Natural killer cell (primary cell): ENCODE results near the gene PICK1. TPM values are rescaled to one million over a fixed set of nuclear protein-coding genes. Genes with fewer than 3 reads are reported as not detected.

ENCODE experiments used
- ATAC-seq, 3 donors: fragments of 150-1000 bp in 2 of 3; fragments of 200-7000 bp in 1 of 3; cut with Tn5 transposase; 1 replicate in 1 of 3; 2 replicates in 2 of 3; pipeline ENCODE4 v1.10.0; 2021; ENCODE audit warnings: mild to moderate bottlenecking in 2 of 3, moderate library complexity in 2 of 3
- DNase-seq, 2 donors: peaks; one replicate each; pipeline versions ENCODE4 v3.0.0 to v3.0.0-alpha.2; 2013 to 2021; ENCODE audit warnings: mixed read lengths in 1 of 2
- H3K27ac ChIP-seq: one replicate; pipeline ENCODE4 v1.5.1; 2013; ENCODE audit warnings: mild to moderate bottlenecking, low read length
- H3K27me3 ChIP-seq: one replicate; pipeline ENCODE4 v1.6.1; 2013; ENCODE audit warnings: low read length; ENCODE audit not compliant: control insufficient read depth, insufficient read depth
- H3K36me3 ChIP-seq: one replicate; pipeline ENCODE4 v1.6.1; 2013; ENCODE audit warnings: low read length; ENCODE audit not compliant: control insufficient read depth, insufficient read depth
- H3K4me1 ChIP-seq: one replicate; pipeline ENCODE4 v1.6.1; 2013; ENCODE audit warnings: low read length; ENCODE audit not compliant: control insufficient read depth, insufficient read depth
- H3K4me3 ChIP-seq: one replicate; pipeline ENCODE4 v1.5.1; 2013; ENCODE audit warnings: low read length
- H3K9me3 ChIP-seq: one replicate; pipeline ENCODE4 v1.6.1; 2013; ENCODE audit warnings: low read length; ENCODE audit not compliant: control insufficient read depth, insufficient read depth
- H3K27ac Mint-ChIP-seq, 2 donors: one replicate each; pipeline ENCODE4 v1.8.0; 2022; ENCODE audit warnings: mild to moderate bottlenecking in 2 of 2, mixed read lengths in 2 of 2, moderate library complexity in 1 of 2
- H3K27me3 Mint-ChIP-seq, 2 donors: one replicate each; pipeline ENCODE4 v1.8.0; 2022; ENCODE audit warnings: low read depth in 2 of 2, mixed read lengths in 2 of 2
- H3K36me3 Mint-ChIP-seq: one replicate; pipeline ENCODE4 v1.8.0; 2022; ENCODE audit warnings: mixed read lengths
- H3K4me1 Mint-ChIP-seq, 2 donors: one replicate each; pipeline ENCODE4 v1.8.0; 2022; ENCODE audit warnings: mixed read lengths in 2 of 2
- H3K4me3 Mint-ChIP-seq: one replicate; pipeline ENCODE4 v1.8.0; 2022; ENCODE audit warnings: mild to moderate bottlenecking, moderate library complexity, mixed read lengths
- H3K9me3 Mint-ChIP-seq, 2 donors: one replicate each; pipeline ENCODE4 v1.8.0; 2022; ENCODE audit warnings: mixed read lengths in 2 of 2
- CTCF ChIP-seq: fragments of 200-600 bp; IDR thresholded peaks from one replicate; pipeline ENCODE4 v1.8.0; 2022; ENCODE audit warnings: antibody characterized with exemption
- WGBS: methylation state at CpG from one replicate; pipeline ENCODE4 v1.1.7; 2013; ENCODE audit warnings: missing lambda C conversion rate; ENCODE audit not compliant: insufficient coverage; 5-methylcytosine and 5-hydroxymethylcytosine counted together
- intact Hi-C: fragments of 100-400 bp; cut with micrococcal nuclease; formaldehyde crosslinking; loops from one replicate; pipeline ENCODE4 v1.14.2; 2022
- total RNA-seq, 4 donors: library from RNA; stranded (reverse); fragments of 120-200 nt in 1 of 4; gene quantifications; one replicate each; pipeline versions ENCODE4 v1.2.3 to v1.2.4, GENCODE V29; 2013 to 2022

The PICK1 gene
- total RNA-seq, 3 donors from 2014 or later (not counting 1 experiment from before 2014, with no cell fraction given) = 28.4 to 30.9 (median 29.9) TPM

- H3K27ac ChIP-seq = no peak overlapping the region
- H3K4me3 ChIP-seq = no peak overlapping the region
- intact Hi-C loops = no loop called here
- peaks cover 0 to 2% of the 10 kb centered on the region in 2 donors for H3K27me3 Mint-ChIP-seq
- peaks cover 11 to 29% of the 10 kb centered on the region in 2 donors for H3K4me1 Mint-ChIP-seq
- no peaks in the 10 kb centered on the region for H3K36me3 Mint-ChIP-seq
- DNase-seq (no peak), ATAC-seq (no peak)
- H3K9me3 Mint-ChIP-seq = no peaks in the 10 kb centered on the region
- H3K27ac Mint-ChIP-seq = no peak overlapping the region
- TF ChIP-seq CTCF = no peak
- no peaks in the 10 kb centered on the region for H3K9me3 ChIP-seq
- WGBS = 85% methylated on average over 5 of the region's 5 CpGs
- peaks cover 37% of the 10 kb centered on the region for H3K4me1 ChIP-seq
- H3K4me3 Mint-ChIP-seq = no peak overlapping the region
- H3K36me3 ChIP-seq = no peaks in the 10 kb centered on the region
- no peaks in the 10 kb centered on the region for H3K27me3 ChIP-seq
Measured at GRCh38 chr22:38029901-38030300, 27.3 kb upstream of the PICK1 start.

- Histone ChIP-seq H3K4me3 (no peak overlapping the region), H3K9me3 (no peaks in the 10 kb centered on the region), H3K4me1 (peaks cover 37% of the 10 kb centered on the region), H3K27ac (no peak overlapping the region), H3K36me3 (no peaks in the 10 kb centered on the region), H3K27me3 (no peaks in the 10 kb centered on the region)
- Mint-ChIP-seq H3K4me1 (peaks cover 11 to 29% of the 10 kb centered on the region in 2 donors), H3K27ac (no peak overlapping the region), H3K4me3 (no peak overlapping the region), H3K36me3 (no peaks in the 10 kb centered on the region), H3K9me3 (no peaks in the 10 kb centered on the region), H3K27me3 (peaks cover 0 to 2% of the 10 kb centered on the region in 2 donors)
- ATAC-seq = no peak
- TF ChIP-seq CTCF = no peak
- DNase-seq = no peak
- intact Hi-C loops = no loop called here
- 91% methylated on average over 14 of the region's 16 CpGs for WGBS
Measured at GRCh38 chr22:38030311-38031133, 26.7 kb upstream of the PICK1 start.

GRCh38 chr22:38031491-38031890 lies 25.7 kb upstream of the PICK1 start:
- Histone ChIP-seq H3K27me3 (no peaks in the 10 kb centered on the region), H3K9me3 (no peaks in the 10 kb centered on the region), H3K4me1 (peaks cover 28% of the 10 kb centered on the region), H3K36me3 (no peaks in the 10 kb centered on the region), H3K27ac (no peak overlapping the region), H3K4me3 (no peak overlapping the region)
- Mint-ChIP-seq H3K4me1 (peaks cover 11 to 29% of the 10 kb centered on the region in 2 donors), H3K27me3 (peaks cover 0 to 2% of the 10 kb centered on the region in 2 donors), H3K9me3 (no peaks in the 10 kb centered on the region), H3K4me3 (no peak overlapping the region), H3K27ac (no peak overlapping the region), H3K36me3 (no peaks in the 10 kb centered on the region)
- ATAC-seq (no peak), DNase-seq (no peak)
- WGBS = 92% methylated on average over 12 of the region's 12 CpGs
- intact Hi-C loops = no loop called here
- TF ChIP-seq CTCF = no peak
